OCI-LY7 (cell line): Measurements from ENCODE around the gene NUDT22. TPM values are rescaled to one million over a fixed set of nuclear protein-coding genes. Genes with fewer than 3 reads are reported as not detected.

Experiments used
- BruUV-seq: library from RNA; stranded (reverse); fragments of 400-500 nt; replicated peaks from 2 replicates; lab custom pipeline; 2021; lab: Mats Ljungman, UMichigan
- CTCF ChIA-PET: fragments of 300-600 bp; sonication (Branson Sonifier 250); formaldehyde crosslinking; loops from one replicate; lab custom pipeline; 2022; ENCODE audit warnings: antibody characterized with exemption; ENCODE audit not compliant: unreplicated experiment; lab: Charles Lee
- POLR2A ChIA-PET: fragments of 300-600 bp; sonication (Branson Sonifier 250); formaldehyde crosslinking; loops from one replicate; lab custom pipeline; 2022; ENCODE audit warnings: antibody characterized with exemption; lab: Charles Lee
- DNase-seq: peaks from one replicate; pipeline ENCODE4 v3.0.0-alpha.2; 2015; ENCODE audit warnings: low spot score
- H2AFZ ChIP-seq: fragments of 200-600 bp; sonication (generic), shearing (Covaris generic); 2 replicates; pipeline ENCODE4 v1.6.1; 2014; ENCODE audit warnings: mild to moderate bottlenecking, antibody characterized with exemption, low read length, moderate library complexity
- H3K27ac ChIP-seq: fragments of 200-600 bp; sonication (generic); 2 replicates; pipeline ENCODE4 v1.5.1; 2014; ENCODE audit warnings: mixed run types, low read depth, mild to moderate bottlenecking, moderate library complexity, low read length, inconsistent platforms; ENCODE audit not compliant: poor library complexity, severe bottlenecking
- H3K36me3 ChIP-seq: fragments of 200-600 bp; sonication (generic); 2 replicates; pipeline ENCODE4 v1.6.1; 2014; ENCODE audit warnings: mild to moderate bottlenecking, antibody characterized with exemption, low read length, moderate library complexity, mixed read lengths; ENCODE audit not compliant: insufficient read depth
- H3K4me1 ChIP-seq: fragments of 200-600 bp; sonication (generic); 2 replicates; pipeline ENCODE4 v1.5.1; 2014; ENCODE audit warnings: mild to moderate bottlenecking, low read length; ENCODE audit not compliant: insufficient read depth, poor library complexity, severe bottlenecking
- H3K4me2 ChIP-seq: fragments of 200-600 bp; sonication (generic); 2 replicates; pipeline ENCODE4 v1.6.1; 2014; ENCODE audit warnings: mild to moderate bottlenecking, low read length
- H3K4me3 ChIP-seq: fragments of 200-600 bp; sonication (generic); 2 replicates; pipeline ENCODE4 v1.5.1; 2014; ENCODE audit warnings: mild to moderate bottlenecking, low read depth, low read length; ENCODE audit not compliant: poor library complexity, severe bottlenecking
- H3K79me2 ChIP-seq: fragments of 200-600 bp; sonication (generic); 2 replicates; pipeline ENCODE4 v1.6.1; 2016; ENCODE audit warnings: low read depth, mild to moderate bottlenecking, low read length, moderate library complexity, mixed read lengths; ENCODE audit not compliant: insufficient read depth
- H3K9me2 ChIP-seq: fragments of 200-600 bp; sonication (generic); 2 replicates; pipeline ENCODE4 v1.6.1; 2016; ENCODE audit warnings: mild to moderate bottlenecking, low read length, mixed read lengths; ENCODE audit not compliant: insufficient read depth
- H3K9me3 ChIP-seq: fragments of 200-600 bp; sonication (generic); 2 replicates; pipeline ENCODE4 v1.6.1; 2014; ENCODE audit warnings: mild to moderate bottlenecking, mixed run types, low read length, mixed read lengths
- H4K20me1 ChIP-seq: fragments of 200-600 bp; sonication (generic); 2 replicates; pipeline ENCODE4 v1.6.1; 2014; ENCODE audit warnings: mild to moderate bottlenecking, antibody characterized with exemption, low read length, moderate library complexity, mixed read lengths; ENCODE audit not compliant: insufficient read depth
- EZH2phosphoT487 ChIP-seq: fragments of 200-600 bp; sonication (generic); IDR thresholded peaks from 2 replicates; pipeline ENCODE4 v1.6.1; 2018; ENCODE audit warnings: low read depth, borderline replicate concordance, mild to moderate bottlenecking, mixed run types, antibody characterized with exemption, low read length, moderate library complexity, mixed read lengths
- intact Hi-C: fragments of 100-400 bp; cut with micrococcal nuclease; formaldehyde crosslinking; loops from one replicate; pipeline ENCODE4 v1.10.0; 2022; ENCODE audit not compliant: unreplicated experiment
- total RNA-seq, 2 experiments: library from RNA; depleted of rRNA in 1 of 2; stranded (reverse); fragments of >200 nt in 1 of 2; shearing (Covaris generic) in 1 of 2; gene quantifications; 2 replicates each; pipeline ENCODE4 v1.2.3, GENCODE V29; 2014 to 2022
- TF ChIP-seq, protein P1 (sequence below): fragments of 200-600 bp; sonication (generic); conservative IDR thresholded peaks from 2 replicates; pipeline ENCODE4 v1.5.1; 2014; ENCODE audit warnings: mild to moderate bottlenecking, antibody characterized with exemption, low read length, moderate library complexity, mixed read lengths

The NUDT22 gene
- total RNA-seq, 2 experiments from 2014 or later = 81.4 to 98.4 TPM

GRCh38 chr11:64181506-64182411 is 44.3 kb upstream of the NUDT22 start:
- no TSS peak for BruUV-seq
- ChIA-PET CTCF (no interaction called here), POLR2A (interaction anchor here (0.7 to 2.0 kb wide), 4 partner anchors 23 to 1407 kb away, joined by 3 to 6 read pairs (median 6); partner anchors contain the start of genes FERMT3, PRDX5 and TRMT112)
- intact Hi-C loops = no loop called here
- peak; percentile 78 for DNase-seq
- Histone ChIP-seq H3K4me2 (peak overlapping the region; percentile 75), H2AFZ (peak overlapping the region; percentile 60), H3K9me3 (no peaks in the 10 kb centered on the region), H3K4me3 (peak overlapping the region; percentile 54), H3K4me1 (peaks cover 46% of the 10 kb centered on the region), H3K27ac (peak overlapping the region; percentile 36), H3K79me2 (peaks cover 22% of the 10 kb centered on the region), H3K9me2 (no peaks in the 10 kb centered on the region), H3K36me3 (0 out of 2 replicates have a peak, but pooled peaks cover 6% of the 10 kb centered on the region), H4K20me1 (no peaks in the 10 kb centered on the region)
- no peak for TF ChIP-seq EZH2phosphoT487
- TF ChIP-seq, protein P1, sequence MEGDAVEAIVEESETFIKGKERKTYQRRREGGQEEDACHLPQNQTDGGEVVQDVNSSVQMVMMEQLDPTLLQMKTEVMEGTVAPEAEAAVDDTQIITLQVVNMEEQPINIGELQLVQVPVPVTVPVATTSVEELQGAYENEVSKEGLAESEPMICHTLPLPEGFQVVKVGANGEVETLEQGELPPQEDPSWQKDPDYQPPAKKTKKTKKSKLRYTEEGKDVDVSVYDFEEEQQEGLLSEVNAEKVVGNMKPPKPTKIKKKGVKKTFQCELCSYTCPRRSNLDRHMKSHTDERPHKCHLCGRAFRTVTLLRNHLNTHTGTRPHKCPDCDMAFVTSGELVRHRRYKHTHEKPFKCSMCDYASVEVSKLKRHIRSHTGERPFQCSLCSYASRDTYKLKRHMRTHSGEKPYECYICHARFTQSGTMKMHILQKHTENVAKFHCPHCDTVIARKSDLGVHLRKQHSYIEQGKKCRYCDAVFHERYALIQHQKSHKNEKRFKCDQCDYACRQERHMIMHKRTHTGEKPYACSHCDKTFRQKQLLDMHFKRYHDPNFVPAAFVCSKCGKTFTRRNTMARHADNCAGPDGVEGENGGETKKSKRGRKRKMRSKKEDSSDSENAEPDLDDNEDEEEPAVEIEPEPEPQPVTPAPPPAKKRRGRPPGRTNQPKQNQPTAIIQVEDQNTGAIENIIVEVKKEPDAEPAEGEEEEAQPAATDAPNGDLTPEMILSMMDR = no peak

DNA sequence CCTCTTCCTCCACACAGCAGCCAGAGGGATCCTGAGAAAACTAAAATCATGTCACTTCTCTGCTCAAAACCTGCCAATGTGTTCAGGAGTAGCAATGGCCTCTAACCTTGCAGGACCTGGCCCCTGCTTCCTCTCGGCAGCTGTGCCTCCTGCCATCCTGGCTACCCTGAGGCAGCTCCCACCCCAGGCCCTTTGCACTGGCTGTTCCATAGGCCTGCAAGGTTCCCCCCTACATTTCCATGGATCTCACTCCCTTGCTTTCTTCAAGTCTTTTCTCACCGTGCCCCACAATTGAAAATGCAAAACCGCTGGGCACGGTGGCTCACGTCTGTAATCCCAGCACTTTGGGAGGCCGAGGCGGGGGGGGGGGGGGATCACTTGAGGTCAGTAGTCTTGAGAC is 42.2 kb upstream of the NUDT22 start:
- POLR2A ChIA-PET = interaction anchor here (0.6 to 3.6 kb wide), 3 partner anchors 9 to 206 kb away, joined by 3 to 28 read pairs (median 3); partner anchors contain the start of gene FERMT3
- CTCF ChIA-PET = no interaction called here
- Histone ChIP-seq H4K20me1 (peaks cover 8% of the 10 kb centered on the region; the same call in 1 of the 2 replicates), H3K79me2 (peaks cover 22% of the 10 kb centered on the region), H3K9me3 (no peaks in the 10 kb centered on the region), H3K4me2 (peak overlapping the region; percentile 85), H3K4me3 (peak overlapping the region; percentile 75), H3K27ac (no peak overlapping the region), H3K4me1 (peaks cover 34% of the 10 kb centered on the region), H2AFZ (no peak overlapping the region), H3K9me2 (no peaks in the 10 kb centered on the region), H3K36me3 (peaks cover 6% of the 10 kb centered on the region)
- DNase-seq = no peak
- intact Hi-C loops = loop anchor here (2.0 kb wide), 1 partner anchor 23 kb away; the partner anchor contains the start of gene FERMT3
- TF ChIP-seq EZH2phosphoT487 = no peak
- TF ChIP-seq, protein P1 = no peak
- no TSS peak for BruUV-seq
